ENCODE data around the gene CALCOCO1.

- no peak for TF ChIP-seq POLR2AphosphoS5 (IDR thresholded peaks at IDR 0.05; ENCODE audit: control insufficient read depth, insufficient read depth, low read depth, low read length)
- no peak for TF ChIP-seq ZBTB26 (CRISPR knock-in tag; IDR thresholded peaks at IDR 0.05)
- TF ChIP-seq CTCF (IDR thresholded peaks at IDR 0.05 in 2 of 3, conservative IDR thresholded peaks at IDR 0.05 in 1 of 3; ENCODE audit: insufficient read depth in 2 of 3, low read depth in 1 of 3, low read length in 3 of 3), result no peak
- no peak for TF ChIP-seq ZBTB2 (IDR thresholded peaks at IDR 0.05)
- TF ChIP-seq TFE3 (CRISPR knock-in tag; IDR thresholded peaks at IDR 0.05), result no peak
- TF ChIP-seq MBD2 (IDR thresholded peaks at IDR 0.05; ENCODE audit: borderline replicate concordance, low read depth), result no peak
- TF ChIP-seq ZNF274 (IDR thresholded peaks at IDR 0.05; ENCODE audit: borderline replicate concordance, low read depth, low read length), result no peak
- TF ChIP-seq MYBL2 (IDR thresholded peaks at IDR 0.05; ENCODE audit: low read depth), result no peak
- TF ChIP-seq MYBL2 (CRISPR knock-in tag; IDR thresholded peaks at IDR 0.05; ENCODE audit: borderline replicate concordance), result no peak
- no peak for TF ChIP-seq CHD4 (IDR thresholded peaks at IDR 0.05; ENCODE audit: insufficient read depth, insufficient replicate concordance, low read depth, low read length, poor library complexity, severe bottlenecking)
- no peak for TF ChIP-seq POLR2A (conservative IDR thresholded peaks at IDR 0.05)
Measured at GRCh38 chr12:53659571-53659981, 67.7 kb downstream of the CALCOCO1 start.
